GM21717 (cell line): ENCODE data around the gene LRRC17.
"Not testable (repeated sequence)": the region's sequence is repeated elsewhere in the genome, so short reads cannot be mapped to it uniquely, and the experiment has no call there.

Experiments
- ATAC-seq: cut with Tn5 transposase; IDR thresholded peaks from one replicate; pipeline ENCODE4 v1.9.1; 2021; ENCODE audit warnings: mild to moderate bottlenecking, moderate library complexity; ENCODE audit not compliant: unreplicated experiment

LRRC17 gene

GRCh38 chr7:102942181-102942866 lies 29.5 kb downstream of the LRRC17 start:
- no peak for ATAC-seq

GRCh38 chr7:102942868-102943267 lies 30.1 kb downstream of the LRRC17 start:
- ATAC-seq: no peak

- no peak for ATAC-seq
Observed at GRCh38 chr7:102943423-102944169, 30.8 kb downstream of the LRRC17 start.

DNA sequence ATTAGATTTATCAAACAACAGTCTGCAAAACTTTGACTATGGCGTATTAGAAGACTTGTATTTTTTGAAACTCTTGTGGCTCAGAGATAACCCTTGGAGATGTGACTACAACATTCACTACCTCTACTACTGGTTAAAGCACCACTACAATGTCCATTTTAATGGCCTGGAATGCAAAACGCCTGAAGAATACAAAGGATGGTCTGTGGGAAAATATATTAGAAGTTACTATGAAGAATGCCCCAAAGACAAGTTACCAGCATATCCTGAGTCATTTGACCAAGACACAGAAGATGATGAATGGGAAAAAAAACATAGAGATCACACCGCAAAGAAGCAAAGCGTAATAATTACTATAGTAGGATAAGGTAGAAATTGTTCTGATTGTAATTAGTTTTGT lies 31.4 kb downstream of the LRRC17 start:
- ATAC-seq: no peak

- no peak for ATAC-seq
Observed at GRCh38 chr7:102951839-102952238, 39.0 kb downstream of the LRRC17 start.

DNA sequence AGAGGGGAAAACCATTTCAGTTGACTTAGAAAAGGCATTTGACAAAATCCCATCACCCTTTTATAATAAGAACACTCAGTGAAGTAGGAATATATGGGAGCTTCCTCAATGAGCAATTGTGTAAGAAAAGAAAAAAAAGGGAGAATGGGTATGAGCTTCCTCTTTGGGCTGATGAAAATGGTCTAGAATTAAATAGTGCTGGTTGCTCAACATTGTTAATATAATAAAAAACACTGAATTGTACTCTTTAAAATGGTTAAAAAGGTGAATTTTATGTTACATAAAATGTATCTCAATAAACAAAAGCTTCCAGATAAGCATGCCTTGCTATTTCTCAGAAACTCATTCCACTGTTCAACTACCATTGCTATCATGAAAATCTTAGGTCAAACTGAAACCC lies 40.6 kb downstream of the LRRC17 start:
- ATAC-seq: no peak

GRCh38 chr7:102954359-102954758 lies 41.6 kb downstream of the LRRC17 start:
- not testable (repeated sequence) for ATAC-seq

DNA sequence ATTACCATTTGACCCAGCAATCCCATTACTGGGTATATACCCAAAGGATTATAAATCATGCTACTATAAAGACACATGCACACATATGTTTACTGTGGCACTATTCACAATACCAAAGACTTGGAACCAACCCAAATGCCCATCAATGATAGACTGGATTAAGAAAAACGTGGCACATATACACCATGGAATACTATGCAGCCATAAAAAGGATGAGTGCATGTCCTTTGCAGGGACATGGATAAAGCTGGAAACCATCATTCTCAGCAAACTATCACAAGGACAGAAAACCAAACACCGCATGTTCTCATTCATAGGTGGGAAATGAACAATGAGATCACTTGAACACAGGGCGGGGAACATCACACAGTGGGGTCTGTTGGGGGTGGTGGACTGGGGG lies 45.2 kb downstream of the LRRC17 start:
- not testable (repeated sequence) for ATAC-seq

GRCh38 chr7:102961993-102962392 lies 49.2 kb downstream of the LRRC17 start:
- not testable (repeated sequence) for ATAC-seq

- no peak for ATAC-seq
Observed at GRCh38 chr7:102966465-102966864, 53.7 kb downstream of the LRRC17 start.

DNA sequence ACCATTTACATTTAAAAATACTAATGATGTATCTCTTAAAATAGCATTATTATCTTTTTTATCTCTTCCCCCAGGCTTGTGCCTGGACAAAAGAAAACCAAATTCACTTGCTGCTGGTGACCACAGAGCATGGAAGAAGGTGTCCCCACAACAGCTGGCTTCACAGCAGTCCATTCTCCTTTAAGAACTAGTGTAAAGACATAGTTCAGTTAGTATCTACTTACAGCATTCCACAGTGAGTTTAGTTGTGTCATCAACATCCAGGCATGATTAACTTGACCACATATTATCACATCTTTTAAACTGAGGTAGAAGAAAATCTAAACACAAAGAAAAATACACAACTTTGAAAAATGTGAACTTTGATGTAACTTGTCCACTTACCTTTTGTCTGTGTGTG lies 55.0 kb downstream of the LRRC17 start:
- ATAC-seq: no peak

DNA sequence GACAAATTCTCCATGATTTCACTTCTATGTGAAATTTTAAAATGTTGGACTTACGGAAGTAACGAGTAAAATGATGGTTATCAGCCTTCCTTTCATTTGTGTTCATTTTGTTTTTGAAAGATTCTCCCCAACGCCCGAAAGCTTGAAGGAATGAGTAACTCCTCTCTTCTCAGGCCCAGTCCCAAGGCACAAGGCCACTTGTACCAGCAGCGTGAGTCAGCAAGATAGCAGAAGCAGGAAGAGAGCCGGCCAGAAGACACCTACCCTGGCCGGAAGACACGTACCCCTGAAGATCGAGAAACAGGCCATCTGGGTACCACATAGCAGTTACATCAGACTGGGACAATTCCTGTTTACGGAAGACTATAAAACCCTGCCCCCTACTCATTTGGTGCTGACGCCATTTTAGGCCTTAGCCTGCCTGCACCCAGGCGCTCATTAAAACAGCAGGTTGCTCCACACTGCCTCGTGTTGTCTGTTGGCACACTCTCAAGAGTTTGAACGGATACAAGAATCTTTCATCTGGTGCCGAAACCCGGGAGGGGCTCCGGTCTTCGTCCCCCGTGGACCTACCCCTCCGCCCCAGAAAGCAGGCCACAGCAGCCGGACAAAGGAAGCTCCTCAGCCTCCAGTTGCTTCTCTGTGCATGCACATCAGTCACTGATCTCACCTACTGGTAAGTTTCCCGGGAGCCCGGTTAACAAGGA lies 60.4 kb downstream of the LRRC17 start:
- ATAC-seq: no peak

- no peak for ATAC-seq
Observed at GRCh38 chr7:102974366-102975236, 61.8 kb downstream of the LRRC17 start.

DNA sequence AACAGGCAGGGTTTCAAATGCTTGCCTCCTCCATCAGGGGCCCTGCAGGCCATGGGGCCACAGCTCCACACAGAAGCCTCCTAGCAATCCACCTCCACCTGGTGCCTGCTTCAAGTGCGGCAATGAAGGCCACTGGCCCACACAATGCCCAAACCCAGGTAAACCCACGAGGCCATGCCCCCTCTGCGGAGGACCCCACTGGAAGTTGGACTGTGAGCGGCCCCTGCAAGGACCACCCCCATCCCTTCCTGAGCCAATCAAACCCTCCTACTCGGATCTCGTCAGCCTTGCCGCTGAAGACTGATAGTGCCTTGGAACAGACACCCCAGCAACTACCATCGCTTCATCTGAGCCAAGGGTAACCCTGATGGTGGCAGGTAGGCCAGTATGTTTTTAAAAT lies 63.1 kb downstream of the LRRC17 start:
- ATAC-seq: no peak

GRCh38 chr7:102976493-102976892 lies 63.7 kb downstream of the LRRC17 start:
- ATAC-seq: no peak

GRCh38 chr7:102977586-102977985 lies 64.8 kb downstream of the LRRC17 start:
- not testable (repeated sequence) for ATAC-seq

DNA sequence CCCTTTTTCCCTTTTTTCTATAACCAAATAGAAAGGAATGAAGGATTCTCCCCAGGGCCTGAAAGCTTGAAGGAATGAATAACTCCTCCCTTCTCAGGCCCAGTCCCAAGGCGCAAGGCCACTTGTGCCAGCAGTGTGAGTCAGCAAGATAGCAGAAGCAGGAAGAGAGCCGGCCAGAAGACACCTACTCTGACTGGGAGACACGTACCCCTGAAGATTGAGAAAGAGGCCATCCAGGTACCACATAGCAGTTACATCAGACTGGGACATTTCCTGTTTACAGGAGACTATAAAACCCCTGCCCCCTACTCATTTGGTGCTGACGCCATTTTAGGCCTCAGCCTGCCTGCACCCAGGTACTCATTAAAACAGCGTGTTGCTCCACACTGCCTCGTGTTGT lies 65.5 kb downstream of the LRRC17 start:
- no peak for ATAC-seq

GRCh38 chr7:102979670-102980069 lies 66.9 kb downstream of the LRRC17 start:
- ATAC-seq: no peak

DNA sequence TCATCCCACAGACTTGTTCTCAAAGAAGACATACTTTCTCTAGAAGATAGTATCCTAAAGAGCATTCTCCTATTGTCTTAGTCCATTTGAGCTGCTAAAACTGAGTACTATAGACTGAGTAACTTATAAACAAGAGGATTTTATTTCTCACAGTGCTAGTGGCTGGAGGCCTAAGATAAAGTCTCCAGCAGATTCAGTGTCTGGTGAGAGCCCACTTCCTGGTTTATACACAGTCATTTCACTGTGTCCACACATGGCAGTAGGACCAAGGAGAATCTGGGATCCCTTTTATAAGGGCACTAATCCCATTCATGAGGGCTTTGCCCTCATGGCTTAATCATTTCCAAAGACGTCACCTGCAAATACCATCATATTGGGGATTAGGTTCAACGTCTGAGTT lies 68.7 kb downstream of the LRRC17 start:
- ATAC-seq: no peak

DNA sequence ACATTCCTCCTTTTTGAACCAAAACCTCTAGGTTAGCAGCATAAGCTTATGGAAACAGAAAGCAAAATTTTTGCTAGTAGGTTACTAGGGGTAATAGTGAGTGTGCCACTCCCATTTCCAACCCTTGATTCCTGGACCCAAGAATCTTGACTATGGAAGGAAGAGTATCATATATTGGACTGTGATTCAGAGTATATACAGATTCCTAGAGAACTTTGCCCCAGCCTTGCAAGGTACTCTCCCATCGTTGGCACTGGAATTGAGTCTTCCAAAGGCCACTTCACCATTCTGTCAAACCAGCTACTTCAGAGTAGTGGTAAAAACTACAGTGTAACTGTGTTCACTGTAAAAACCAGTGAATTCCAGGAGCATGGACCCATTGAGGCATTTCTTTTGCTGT lies 69.4 kb downstream of the LRRC17 start:
- ATAC-seq: no peak

- no peak for ATAC-seq
Observed at GRCh38 chr7:102983602-102984001, 70.8 kb downstream of the LRRC17 start.
